Measurements from ENCODE around the gene CCR3.

GRCh38 chr3:46303240-46303639, 61.0 kb downstream of the CCR3 start:
- no peak for TF ChIP-seq CTCF (IDR thresholded peaks at IDR 0.05)
- no peak for TF ChIP-seq POLR2A (IDR thresholded peaks at IDR 0.05)
